LNCaP clone FGC (cell line): Measurements from ENCODE around the gene CAMK2D.
A peak's percentile ranks its signal among the peaks of the same experiment; 100 is the strongest.

ENCODE experiments used
- DNase-seq: peaks from one replicate; pipeline ENCODE4 v3.0.0-alpha.2; 2011; ENCODE audit warnings: low read depth
- H3K4me3 ChIP-seq: 2 replicates; pipeline ENCODE4 v1.5.1; 2011; ENCODE audit warnings: mild to moderate bottlenecking, low read depth, low read length, control low read depth
- CTCF ChIP-seq: IDR thresholded peaks from 2 replicates; pipeline ENCODE4 v1.5.1; 2012; ENCODE audit warnings: mild to moderate bottlenecking; ENCODE audit not compliant: control insufficient read depth, insufficient read depth; ENCODE audit errors: extremely low read depth

The CAMK2D gene

GRCh38 chr4:113409181-113409580 lies 352.4 kb downstream of the CAMK2D start:
- no peak overlapping the region for H3K4me3 ChIP-seq
- no peak for TF ChIP-seq CTCF
- no peak for DNase-seq

- peak overlapping the region; percentile 27 for H3K4me3 ChIP-seq
- TF ChIP-seq CTCF: no peak
- no peak for DNase-seq
Measured at GRCh38 chr4:113407409-113407808, 354.1 kb downstream of the CAMK2D start.

GRCh38 chr4:113406723-113407016 lies 354.9 kb downstream of the CAMK2D start:
- DNase-seq: peak; percentile 43
- peak overlapping the region; percentile 27 for H3K4me3 ChIP-seq
- no peak for TF ChIP-seq CTCF

GRCh38 chr4:113405874-113406722 lies 355.4 kb downstream of the CAMK2D start:
- H3K4me3 ChIP-seq: no peak overlapping the region
- DNase-seq: no peak
- TF ChIP-seq CTCF: no peak

GRCh38 chr4:113404841-113405240 lies 356.7 kb downstream of the CAMK2D start:
- DNase-seq: no peak
- TF ChIP-seq CTCF: no peak
- no peak overlapping the region for H3K4me3 ChIP-seq

- no peak overlapping the region for H3K4me3 ChIP-seq
- no peak for TF ChIP-seq CTCF
- DNase-seq: no peak
Measured at GRCh38 chr4:113404167-113404571, 357.4 kb downstream of the CAMK2D start.
